HG02623 (cell line): ENCODE data around the gene PDSS1.
A peak's percentile ranks its signal among the peaks of the same experiment; 100 is the strongest.
"Not testable (repeated sequence)": the region's sequence is repeated elsewhere in the genome, so short reads cannot be mapped to it uniquely, and the experiment has no call there.

ENCODE experiments used
- ATAC-seq: cut with Tn5 transposase; IDR thresholded peaks from one replicate; pipeline ENCODE4 v1.9.1; 2021; ENCODE audit warnings: moderate library complexity; ENCODE audit not compliant: unreplicated experiment

Gene PDSS1

DNA sequence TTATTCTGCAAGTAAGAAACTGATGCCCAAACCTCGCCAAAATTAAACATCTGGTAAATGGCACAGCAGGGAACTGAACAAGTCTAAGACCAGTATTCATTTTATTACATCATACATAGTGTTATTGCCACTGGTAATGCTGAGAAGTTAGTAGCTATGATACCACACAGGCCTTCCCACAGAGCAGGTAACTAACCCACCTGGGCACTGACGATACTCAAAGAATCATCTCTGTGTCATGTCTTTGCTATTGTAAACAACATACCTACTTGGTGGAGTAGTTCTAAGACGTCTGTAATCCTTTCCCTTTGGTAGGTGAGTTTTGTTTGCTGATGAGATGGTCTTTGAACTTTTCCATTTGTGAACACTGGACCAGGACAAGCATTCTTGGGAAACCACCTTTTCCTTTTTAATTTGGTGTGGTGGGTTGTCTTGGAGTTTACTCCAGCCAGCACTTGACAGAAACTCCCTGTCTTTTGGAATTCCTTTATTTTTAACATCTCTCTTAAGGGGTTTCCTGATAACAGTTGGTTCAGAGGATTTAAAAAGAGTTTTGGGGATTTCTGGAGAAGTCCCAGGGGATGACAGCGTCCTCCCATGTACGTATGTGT lies 40.9 kb downstream of the PDSS1 start:
- no peak for ATAC-seq

DNA sequence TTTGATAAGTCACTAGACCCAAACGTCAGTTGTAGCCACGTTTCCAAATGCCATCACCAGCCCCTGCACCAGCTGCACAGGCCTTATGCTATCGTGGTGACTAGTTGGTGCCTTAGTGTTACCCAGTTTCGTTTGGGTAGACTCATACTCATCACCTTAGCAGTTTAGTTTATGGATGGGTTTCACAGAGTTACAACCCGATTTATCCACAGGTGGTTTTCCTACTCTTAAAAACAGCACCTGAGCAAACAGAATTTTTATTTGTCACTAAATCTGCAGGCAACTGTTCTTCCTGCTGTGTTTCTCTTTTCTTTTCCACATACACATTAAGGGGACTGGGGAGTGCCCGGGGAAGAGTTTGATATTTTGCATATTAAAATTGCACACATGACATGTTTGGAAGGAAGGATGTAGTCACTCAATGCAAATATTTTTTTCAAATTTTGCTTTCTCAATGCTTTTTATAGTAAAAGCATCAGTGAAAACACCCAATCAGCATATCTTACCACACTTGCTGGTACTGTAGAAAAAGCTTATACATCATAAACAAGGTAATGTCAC lies 41.6 kb downstream of the PDSS1 start:
- ATAC-seq: peak; percentile 39

DNA sequence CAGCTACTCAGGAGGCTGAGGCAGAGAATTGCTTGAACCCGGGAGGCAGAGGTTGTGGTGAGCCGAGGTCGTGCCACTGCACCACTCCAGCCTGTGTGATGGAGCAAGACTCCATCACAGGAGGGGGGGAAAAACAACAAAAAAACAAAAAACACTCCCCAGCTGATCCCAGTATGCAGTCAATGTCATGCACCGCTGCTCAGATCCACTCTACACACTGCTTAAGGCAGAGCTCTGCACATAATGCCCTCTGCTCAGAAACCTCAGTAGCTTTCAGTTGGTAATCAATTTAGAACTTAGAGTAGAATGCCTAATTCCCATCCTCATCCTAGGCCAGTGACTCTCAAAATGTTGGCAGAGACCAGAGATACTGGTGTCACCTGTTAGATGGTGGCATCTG lies 43.9 kb downstream of the PDSS1 start:
- ATAC-seq: no peak

DNA sequence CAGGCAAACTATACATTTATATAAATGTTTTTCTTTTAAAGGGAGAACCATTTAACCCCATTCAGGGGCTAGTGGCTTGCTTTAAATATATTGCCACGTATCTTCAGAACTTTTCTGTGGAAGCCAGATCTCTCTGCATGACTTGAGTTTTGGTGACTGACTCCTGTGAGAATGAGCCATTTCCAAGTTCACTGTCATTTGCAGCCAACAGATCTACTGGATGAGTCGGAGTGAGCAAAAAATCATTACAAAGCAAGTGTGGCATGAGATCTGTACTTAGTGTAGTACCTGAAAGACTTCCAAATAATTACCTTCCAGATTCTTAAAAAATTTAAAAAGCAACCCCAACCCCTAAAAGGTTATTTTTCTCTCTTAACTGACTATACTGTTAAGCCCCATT lies 45.6 kb downstream of the PDSS1 start:
- no peak for ATAC-seq

DNA sequence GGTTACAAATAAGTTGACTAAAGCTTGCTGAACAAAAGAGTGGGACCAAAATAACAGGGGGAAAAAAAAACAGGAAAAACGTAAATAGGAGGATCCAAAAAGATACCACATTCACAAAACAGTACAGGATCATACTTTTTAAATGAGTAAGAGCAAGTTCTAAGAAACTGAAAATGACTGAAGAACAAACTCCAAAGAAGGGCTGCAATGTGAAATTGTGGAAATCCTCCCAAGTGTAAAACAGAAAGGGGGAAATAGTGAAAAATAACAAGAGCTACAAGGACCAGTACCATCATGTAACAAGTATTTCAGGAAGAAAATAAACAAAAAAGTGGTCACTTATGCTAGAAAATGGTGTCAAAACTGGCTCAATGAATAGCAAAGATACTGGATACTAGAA lies 46.3 kb downstream of the PDSS1 start:
- no peak for ATAC-seq

DNA sequence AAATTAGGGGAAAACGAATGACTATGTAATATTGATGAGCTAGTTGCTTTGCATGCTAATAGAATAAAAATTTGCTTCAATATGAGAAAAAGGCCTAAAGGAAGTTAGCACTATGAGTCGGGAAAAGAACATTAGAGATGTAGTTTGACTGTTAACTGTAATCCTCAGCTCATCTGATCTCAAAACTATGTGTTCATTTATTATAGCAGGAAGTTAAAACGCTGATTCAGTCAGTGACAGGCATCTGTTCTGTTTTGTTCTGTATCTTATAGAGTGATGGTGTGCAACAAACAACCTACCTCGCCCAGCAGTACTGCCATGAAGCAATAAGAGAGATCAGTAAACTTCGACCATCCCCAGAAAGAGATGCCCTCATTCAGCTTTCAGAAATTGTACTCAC lies 48.6 kb downstream of the PDSS1 start:
- ATAC-seq: no peak

DNA sequence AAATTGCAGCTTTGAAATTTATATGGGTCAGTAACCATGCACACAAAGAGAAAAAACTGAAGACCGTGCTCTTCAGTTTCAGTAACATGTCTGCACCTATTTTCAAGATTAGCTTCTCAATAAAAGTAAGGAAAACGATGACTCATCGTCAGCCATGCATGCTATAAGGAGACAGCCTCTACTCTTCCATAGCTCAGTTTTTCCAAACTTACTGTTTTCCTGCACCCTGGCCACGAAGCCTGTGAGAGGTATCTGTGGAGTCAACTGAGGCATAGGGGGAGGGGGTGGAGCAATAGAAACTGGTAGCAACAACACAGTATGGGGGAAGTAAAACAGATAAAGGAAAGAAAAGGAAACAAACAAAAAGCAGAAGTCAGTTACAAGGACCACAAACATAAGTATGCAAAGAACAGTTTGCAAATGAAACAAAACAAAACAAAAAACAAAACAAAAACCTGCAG lies 58.0 kb downstream of the PDSS1 start:
- ATAC-seq: peak; percentile 85

DNA sequence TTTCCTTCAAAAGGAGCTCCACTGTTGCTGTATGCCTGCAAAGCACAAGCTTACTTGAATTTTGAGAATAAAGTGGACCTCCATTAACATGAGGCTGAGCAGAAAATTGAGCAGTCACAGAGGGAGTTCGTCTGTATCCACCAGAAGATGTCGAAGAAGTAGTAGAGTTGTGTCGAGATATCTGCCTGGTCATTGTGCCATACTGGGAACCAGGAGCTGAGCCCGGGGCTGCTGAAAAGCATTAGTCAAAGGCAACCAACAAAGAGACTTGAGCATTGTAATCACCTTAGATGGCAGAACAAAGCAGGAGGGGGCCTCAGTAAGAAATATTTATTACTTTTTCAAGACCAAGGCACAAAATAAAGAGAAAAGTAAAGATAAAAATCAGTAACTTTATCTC lies 61.5 kb downstream of the PDSS1 start:
- ATAC-seq: no peak

DNA sequence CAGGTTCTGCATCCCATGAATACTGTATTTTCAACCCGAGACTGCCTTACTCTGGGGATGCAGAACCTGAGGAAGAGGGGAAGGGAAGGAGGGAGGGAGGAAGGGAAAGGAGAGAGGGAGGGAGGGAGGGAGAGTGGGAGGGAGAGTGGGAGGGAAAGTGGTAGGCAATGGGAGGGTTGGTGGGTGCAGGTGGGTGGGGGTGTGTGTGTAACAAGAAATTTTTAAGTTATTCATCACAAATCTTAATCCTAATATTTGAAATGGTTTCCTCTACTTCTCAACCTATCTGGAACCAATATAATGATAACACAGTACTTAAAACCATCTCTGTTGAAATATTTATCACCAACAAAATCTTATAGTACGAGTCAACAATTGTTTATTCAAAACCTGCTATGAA lies 68.0 kb downstream of the PDSS1 start:
- no peak for ATAC-seq

DNA sequence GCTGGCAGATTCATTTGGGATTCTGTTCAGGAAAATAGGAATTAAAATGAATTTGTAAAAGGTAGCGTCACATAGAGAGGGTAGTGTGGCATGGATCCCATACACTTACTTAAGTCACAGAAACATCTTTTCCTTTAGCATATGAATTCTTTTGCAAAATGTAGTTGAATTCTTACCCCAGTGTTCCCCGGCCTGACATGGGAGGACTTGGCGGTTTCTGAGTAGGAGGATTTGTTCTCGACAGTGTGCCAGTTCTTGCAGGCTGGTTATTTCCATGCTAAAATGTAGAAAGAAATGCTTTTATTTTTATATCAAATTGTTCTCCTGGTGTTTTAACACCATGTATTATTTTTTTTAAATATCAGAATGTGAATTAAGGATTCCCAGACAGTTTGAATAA lies 72.6 kb downstream of the PDSS1 start:
- no peak for ATAC-seq

DNA sequence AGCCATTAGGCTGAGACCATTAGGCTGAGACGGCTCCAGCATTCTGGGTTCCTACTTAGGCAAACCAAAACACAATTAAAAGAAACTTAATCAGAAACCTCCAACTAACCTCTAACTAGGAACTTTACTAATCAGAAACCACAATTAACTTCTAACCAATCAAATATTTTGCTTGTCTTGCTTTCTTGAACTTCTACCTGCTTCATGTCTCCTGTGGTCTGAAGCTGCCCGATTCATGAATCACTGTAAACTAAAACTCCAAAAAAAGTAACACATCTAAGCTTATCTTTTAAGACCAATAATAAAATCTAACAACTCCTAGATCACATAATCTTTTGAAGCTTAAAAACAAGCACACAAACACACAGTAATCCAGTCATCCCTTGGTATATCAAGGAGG lies 76.1 kb downstream of the PDSS1 start:
- ATAC-seq: no peak

DNA sequence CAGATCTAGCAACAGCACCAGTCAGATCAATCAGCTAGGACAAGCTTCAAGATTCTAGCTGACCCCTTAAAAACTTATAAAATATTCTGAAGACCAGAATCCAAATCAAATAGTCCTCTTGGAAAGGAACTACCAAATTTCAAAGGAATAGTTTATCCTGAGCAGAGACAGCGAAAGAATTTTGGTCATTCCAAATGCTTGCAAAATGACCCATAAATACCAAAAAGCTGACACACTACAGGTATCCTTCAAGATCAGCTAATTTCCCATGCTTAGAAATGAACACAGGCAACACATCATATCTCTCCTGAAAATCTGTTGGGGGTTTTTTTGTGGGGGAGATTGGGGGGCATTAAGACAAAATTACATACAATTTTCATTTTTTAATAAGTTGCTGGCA lies 78.8 kb downstream of the PDSS1 start:
- no peak for ATAC-seq

DNA sequence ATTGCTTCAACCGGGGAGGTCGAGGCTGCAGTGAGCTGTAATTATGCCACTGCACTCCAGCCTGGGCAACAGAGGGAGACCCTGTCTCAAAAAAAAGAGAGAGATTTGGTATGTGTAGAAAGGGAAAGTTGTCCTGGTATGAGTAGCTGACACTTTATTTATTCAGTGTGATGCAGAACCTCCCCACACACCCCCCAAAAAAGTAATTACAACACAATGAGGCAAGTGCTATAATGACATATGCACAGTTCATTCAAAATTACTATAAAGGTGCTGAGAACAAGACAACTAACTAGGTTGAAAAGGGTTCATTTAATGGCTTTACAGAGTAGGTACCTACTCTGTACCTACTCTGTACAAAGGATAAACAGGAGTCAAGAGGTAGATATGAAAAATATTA lies 80.2 kb downstream of the PDSS1 start:
- ATAC-seq: no peak

DNA sequence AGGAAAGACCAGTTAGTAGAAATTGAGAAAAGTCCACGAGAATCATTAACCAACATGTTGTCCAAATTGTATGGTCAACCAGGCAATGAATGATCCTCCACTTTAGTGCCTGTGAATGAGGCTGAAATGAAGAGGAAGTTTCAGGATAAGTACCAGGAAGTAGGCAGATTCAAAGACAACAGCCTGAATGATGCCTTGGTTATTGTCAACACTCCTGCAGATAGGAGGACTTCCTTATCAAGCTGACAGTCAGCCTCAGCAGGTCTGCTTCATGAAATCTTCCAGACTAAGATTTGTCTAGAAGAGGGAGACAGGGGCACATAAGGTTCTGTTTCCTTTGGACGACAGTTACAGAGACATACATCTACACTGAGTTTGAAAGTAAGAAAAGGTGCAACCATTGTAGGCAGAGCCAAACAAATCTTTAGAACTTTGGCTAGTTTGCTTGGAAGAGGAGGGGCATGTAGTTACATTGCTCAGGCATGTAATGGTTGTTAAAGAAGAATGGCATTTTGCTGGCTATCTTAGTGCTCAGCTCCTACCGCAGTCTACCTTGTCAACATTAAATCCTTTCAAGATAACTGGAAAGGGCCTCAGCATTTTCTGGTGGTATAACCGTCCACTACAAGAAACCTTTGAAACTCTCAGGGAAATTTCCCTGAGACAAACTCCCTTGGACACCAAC lies 81.8 kb downstream of the PDSS1 start:
- no peak for ATAC-seq

DNA sequence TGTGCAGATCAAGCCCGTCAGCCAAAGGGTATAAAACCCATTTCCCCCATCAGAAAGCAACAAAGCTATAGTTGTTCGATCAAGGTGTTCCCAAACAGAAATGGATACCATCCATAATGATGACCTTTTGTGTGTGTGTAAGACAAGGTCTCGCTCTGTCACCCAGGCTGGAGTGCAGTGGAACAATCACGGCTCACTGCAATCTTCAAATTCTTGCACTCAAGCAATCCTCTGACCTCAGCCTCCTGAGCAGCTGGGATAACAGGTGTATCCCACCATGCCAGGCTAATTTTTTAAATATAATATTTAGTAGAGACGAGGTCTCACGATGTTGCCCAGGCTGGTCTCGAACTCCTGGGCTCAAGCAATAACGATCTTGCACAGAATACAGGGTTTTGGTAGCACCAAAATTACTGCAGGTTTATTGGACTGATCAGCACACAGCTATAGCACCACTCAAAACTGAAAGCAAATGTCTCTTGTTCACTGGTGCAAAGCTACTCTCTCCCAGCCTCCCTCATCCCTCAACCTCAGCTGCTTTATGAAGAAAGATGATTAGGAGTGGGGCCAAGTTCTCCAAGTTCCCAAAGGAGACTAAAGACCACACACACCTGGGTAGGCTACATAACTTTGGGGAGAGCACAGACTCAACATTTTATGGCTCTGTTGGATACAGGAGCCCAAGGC lies 82.7 kb downstream of the PDSS1 start:
- no peak for ATAC-seq

DNA sequence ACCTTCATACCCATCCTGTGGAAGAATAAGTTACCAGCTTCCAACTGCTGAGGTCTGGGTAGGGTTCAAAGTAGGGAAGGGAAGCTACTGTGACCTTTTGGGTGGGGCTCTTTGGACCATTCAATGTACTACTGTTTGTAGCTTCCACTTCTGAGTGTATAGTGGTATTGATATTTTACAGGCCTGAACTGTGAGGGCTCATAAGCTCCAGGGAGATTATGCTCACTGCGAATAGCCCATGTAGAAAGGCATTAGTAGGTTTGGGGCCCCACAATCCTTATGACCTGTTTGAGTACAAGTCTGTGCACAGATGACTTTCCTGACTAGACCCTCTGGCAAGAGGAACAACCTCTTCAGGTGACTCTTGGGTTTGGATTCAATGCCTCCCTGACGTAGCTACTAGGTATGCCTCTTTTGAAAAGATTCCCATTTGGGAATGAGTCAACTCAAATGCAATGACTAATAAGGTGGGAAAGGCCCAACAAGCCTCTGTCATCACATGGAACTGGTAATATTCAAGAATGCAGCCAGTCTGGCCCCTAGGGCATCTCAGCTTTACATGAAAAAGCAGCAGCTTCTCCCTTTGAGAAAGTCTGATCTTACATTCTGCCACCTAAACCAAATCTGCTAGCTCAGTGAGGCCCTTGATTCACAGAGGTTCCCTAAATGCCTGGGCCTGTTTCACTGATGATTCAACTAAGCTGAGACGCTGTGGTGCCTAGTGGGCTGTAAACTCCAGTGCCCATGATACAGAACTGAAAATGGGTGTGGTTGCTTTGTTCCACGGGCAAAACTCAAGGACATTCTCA lies 83.5 kb downstream of the PDSS1 start:
- peak; percentile 64 for ATAC-seq

DNA sequence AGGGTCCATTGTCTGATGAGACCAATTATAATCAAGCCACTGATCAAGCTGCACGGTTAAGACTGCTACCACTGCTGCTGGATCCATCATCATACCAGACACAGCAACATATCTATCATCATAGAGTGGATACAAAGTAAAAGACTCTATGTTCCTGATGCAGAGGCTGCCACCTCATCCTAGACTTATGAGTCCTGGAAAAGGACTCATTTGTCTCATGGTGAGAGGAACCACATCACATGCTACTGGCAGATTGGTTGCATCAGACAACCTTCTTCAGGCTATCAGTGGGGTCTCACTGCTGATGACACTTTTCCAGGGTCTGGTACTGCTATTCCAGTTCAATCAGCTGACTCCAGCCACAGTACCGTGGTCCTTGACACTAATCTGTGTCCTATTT lies 84.3 kb downstream of the PDSS1 start:
- peak; percentile 4 for ATAC-seq

DNA sequence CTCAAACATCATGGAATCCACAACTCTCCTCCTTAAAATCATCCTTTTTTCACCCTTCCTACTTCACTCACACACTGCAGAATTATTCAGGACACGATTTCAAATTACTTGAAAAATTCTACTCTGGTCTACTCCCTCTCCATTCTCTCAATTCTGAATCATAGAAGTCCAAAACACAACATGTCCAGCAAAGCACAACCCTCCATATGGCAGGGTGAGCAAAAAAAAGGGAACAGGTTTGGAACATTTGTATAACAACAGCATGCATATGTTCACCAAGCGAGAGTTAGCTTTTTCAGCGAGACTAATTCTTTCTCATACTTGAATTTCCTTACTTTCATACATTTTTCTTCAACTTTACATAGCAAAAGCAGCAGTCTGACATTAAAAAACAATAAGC lies 89.9 kb downstream of the PDSS1 start:
- ATAC-seq: no peak

DNA sequence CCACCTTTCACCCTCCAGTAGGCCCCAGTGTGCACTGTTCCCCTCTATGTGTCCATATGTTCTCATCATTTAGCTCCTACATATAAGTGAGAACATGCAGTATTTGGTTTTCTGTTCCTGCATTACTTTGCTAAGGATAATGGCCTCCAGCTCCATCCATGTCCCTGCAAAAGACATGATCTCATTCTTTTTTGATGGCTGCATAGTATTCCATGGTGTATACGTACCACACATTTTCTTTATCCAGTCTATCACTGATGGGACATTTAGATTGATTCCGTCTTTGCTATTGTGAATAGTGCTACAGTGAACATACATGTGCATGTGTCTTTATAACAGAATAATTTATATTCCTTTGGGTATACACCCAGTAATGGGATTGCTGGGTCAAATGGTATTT lies 92.3 kb downstream of the PDSS1 start:
- ATAC-seq: not testable (repeated sequence)

DNA sequence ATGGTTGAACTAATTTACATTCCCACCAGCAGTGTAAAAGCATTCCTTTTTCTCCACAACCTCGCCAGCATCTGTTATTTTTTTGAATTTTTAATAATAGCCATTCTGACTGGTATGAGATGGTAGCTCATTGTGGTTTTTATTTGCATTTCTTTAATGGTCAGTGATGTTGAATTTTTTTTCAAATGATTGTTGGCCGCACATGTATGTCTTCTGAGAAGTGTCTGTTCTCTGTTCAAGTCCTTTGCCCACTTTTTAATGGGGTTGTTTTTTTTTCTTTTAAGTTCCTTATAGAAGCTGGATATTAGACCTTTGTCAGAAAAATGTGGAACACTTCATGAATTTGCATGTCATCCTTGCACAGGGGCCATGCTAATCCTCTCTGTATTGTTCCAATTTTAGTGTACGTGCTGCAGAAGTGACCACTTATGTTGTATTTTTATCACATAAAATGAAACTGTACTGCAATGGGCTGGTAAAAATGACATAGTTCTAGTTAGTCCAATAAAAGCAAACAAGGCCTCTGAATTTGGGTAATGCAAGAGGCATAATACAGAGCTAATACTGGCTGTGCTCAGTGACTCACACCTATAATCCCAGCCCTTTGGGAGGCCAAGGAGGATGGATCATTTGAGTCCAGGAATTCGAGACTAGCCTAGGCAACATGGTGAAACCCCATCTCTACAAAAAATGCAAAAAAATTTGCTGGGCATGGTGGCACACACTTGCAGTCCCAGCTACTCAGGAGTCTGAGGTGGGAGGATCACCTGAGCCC lies 92.9 kb downstream of the PDSS1 start:
- no peak for ATAC-seq
